Measurements from ENCODE around the gene ERGIC1. TPM values are rescaled to one million over a fixed set of nuclear protein-coding genes. Genes with fewer than 3 reads are reported as not detected.

ERGIC1 gene
- total and polyA plus RNA-seq, 2 of the 13 experiments (the other 11 are each of a cell fraction or from before 2014, with no cell fraction given) = 78.5 to 184 TPM

GRCh38 chr5:172797771-172798191, 36.3 kb upstream of the ERGIC1 start (continued):
- TF ChIP-seq HES4 (CRISPR knock-in tag; IDR thresholded peaks at IDR 0.05; ENCODE audit: borderline replicate concordance) = no peak
- TF ChIP-seq FOXP4 (CRISPR knock-in tag; IDR thresholded peaks at IDR 0.05) = peak; percentile 54
- peak; percentile 86 for TF ChIP-seq RARA (CRISPR knock-in tag; IDR thresholded peaks at IDR 0.05)
- no peak for TF ChIP-seq MXD3 (CRISPR knock-in tag; IDR thresholded peaks at IDR 0.05)
- peak; percentile 40; the same call in 1 of the 2 replicates for TF ChIP-seq ZNF609 (CRISPR knock-in tag; IDR thresholded peaks at IDR 0.05; ENCODE audit: borderline replicate concordance)
- TF ChIP-seq GATAD2A (CRISPR knock-in tag; IDR thresholded peaks at IDR 0.05) = peak; percentile 90
- no peak for TF ChIP-seq ADNP (CRISPR knock-in tag; IDR thresholded peaks at IDR 0.05)
- TF ChIP-seq DPF2 (CRISPR knock-in tag; IDR thresholded peaks at IDR 0.05; ENCODE audit: borderline replicate concordance, low read depth) = 0 out of 2 replicates have a peak, but pooled peaks have one; percentile 52
- no peak for TF ChIP-seq ZNF740 (CRISPR knock-in tag; IDR thresholded peaks at IDR 0.05)
- no peak for TF ChIP-seq ZNF510 (CRISPR knock-in tag; IDR thresholded peaks at IDR 0.05; ENCODE audit: low read depth)
- TF ChIP-seq TCF12 (IDR thresholded peaks at IDR 0.05) = no peak
- no peak for TF ChIP-seq TCF12 (CRISPR knock-in tag; IDR thresholded peaks at IDR 0.05)
- TF ChIP-seq ZNF326 (CRISPR knock-in tag; IDR thresholded peaks at IDR 0.05; ENCODE audit: borderline replicate concordance) = no peak
- no peak for TF ChIP-seq ATF1 (CRISPR knock-in tag; IDR thresholded peaks at IDR 0.05)
- TF ChIP-seq ZBTB43 (CRISPR knock-in tag; conservative IDR thresholded peaks at IDR 0.05) = no peak
- no peak for TF ChIP-seq ZNF280D (CRISPR knock-in tag; IDR thresholded peaks at IDR 0.05)
- no peak for TF ChIP-seq GABPA (IDR thresholded peaks at IDR 0.05; ENCODE audit: low read depth, low read length)
- peak; percentile 74 for TF ChIP-seq GABPA (CRISPR knock-in tag; IDR thresholded peaks at IDR 0.05; ENCODE audit: low read depth)
- no peak for TF ChIP-seq GTF3A (CRISPR knock-in tag; conservative IDR thresholded peaks at IDR 0.05)
- no peak for TF ChIP-seq RFX3 (CRISPR knock-in tag; IDR thresholded peaks at IDR 0.05)
